NCI-H345 treated with DMSO at 0.1 percent for 48 hours (cell line): ENCODE measurements around the gene ANKS3.
A peak's percentile ranks its signal among the peaks of the same experiment; 100 is the strongest.

Source experiments
- DNase-seq: peaks from one replicate; lab custom pipeline; 2025; ENCODE audit not compliant: unreplicated experiment; lab: John Stamatoyannopoulos, UW

ANKS3 gene

GRCh38 chr16:4685776-4686496 lies 48.1 kb downstream of the ANKS3 start:
- no peak for DNase-seq

DNA sequence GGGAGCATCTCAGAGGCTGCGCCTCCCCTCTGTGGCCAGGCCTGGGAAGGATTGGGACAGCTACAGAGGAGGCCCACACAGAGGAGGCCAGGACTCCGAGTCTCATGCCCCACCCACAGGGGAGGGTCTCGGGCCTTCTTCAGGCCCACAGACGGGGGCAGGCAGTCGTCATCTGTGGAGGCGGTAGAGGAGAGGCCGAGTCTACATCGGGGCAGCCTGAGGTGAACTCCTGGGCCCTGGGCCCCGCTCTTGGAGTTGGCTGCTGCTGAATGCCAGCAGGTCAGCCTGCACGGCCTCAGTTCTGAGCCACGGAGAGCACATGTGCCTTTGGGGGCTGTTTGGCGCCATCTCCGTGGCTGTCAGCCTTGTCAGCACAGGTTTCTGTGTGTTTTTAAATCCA lies 48.8 kb downstream of the ANKS3 start:
- no peak for DNase-seq

DNA sequence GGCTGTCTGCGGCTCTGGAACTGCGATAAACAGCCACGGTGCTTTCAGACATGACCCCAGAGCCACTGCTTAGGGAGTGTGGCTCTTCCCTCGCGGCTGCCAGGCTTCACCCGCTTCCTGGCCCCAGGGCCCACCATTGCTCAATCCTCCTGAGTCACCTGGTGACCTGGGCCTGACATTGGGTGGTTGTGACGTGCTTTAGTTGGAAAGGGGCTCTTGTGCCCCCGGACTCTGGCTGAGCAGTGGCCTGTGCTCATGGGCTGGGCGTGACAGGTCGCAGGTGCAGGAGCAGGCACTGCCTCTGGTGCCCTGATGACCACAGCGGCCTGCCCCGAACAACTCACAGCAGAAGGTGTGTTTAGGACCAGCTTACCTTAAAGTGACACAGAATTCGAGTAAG lies 49.3 kb downstream of the ANKS3 start:
- no peak for DNase-seq

DNA sequence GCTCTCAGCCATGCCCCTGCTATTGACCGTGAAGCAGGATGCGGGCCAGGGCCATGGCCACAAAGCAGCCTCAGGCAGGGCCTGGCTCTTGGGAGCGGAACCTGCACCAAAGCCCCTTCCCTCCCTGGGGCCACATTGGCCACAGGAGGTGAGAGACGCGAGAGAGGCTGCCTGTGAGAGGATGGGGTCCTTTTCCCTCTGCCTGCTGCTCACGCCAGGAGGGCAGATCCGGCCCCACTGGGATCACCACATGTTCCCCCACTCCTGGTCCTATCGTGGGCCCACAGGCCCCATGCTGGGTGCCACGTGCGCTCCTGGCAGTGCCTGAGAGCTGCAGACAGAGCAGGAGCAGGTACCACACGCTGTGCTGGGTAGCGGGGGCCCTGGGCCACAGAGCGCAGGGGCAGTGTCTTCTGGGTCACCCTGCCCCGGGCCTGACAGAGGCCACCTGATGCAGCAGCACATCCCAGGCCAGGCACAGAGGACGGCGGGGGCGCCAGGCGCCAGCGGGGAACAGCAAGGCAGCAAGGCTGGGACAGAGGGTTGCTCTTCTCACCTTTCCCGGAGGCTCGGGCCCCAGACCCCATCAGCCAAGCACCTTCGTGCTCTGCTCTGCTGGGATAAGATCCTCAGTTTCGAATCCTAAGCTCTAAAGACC lies 49.9 kb downstream of the ANKS3 start:
- no peak for DNase-seq

DNA sequence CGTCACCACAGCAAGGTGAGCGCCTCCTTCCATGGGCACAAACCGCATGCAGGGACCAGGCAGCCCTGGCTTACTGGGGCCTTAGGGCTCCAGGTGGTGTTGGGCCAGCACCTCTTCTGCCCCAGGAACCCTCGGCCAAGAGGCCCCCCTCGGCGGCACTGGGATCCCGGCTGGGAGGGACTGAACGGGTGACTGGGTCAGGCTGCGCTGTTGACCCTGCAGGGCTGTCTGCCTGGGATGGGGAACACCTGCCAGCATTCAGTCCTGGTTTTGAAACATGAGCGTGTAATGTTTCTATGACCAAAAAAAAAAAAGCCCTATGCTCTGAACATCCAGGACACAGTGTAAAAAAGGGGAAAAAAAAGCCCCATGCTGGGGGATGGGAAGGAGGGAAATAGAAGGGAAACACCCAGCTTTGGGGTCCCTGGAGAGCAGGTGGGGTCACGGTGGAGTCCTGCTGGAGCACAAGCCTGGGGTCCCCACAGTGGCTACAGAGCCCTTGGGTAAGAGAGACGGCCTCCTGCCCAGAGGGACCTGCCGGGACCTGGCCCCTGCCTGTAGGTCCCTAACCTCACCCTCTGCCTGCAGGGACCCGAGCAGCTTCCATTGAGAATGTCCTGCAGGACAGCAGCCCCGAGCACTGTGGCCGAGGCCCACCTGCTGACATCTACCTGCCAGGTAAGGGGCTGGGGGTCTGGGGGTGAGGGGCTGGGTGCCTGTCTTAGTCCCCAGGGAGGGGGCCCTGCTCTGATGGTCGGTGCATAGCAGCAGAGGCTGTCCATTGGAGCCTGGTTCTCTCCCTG lies 50.6 kb downstream of the ANKS3 start:
- DNase-seq, result no peak

- no peak for DNase-seq
Measured at GRCh38 chr16:4682616-4683254, 51.3 kb downstream of the ANKS3 start.

- no peak for DNase-seq
Measured at GRCh38 chr16:4682084-4682591, 51.9 kb downstream of the ANKS3 start.

GRCh38 chr16:4681471-4682083 lies 52.5 kb downstream of the ANKS3 start:
- DNase-seq, result no peak

- DNase-seq, result no peak
Measured at GRCh38 chr16:4680673-4681470, 53.2 kb downstream of the ANKS3 start.

DNA sequence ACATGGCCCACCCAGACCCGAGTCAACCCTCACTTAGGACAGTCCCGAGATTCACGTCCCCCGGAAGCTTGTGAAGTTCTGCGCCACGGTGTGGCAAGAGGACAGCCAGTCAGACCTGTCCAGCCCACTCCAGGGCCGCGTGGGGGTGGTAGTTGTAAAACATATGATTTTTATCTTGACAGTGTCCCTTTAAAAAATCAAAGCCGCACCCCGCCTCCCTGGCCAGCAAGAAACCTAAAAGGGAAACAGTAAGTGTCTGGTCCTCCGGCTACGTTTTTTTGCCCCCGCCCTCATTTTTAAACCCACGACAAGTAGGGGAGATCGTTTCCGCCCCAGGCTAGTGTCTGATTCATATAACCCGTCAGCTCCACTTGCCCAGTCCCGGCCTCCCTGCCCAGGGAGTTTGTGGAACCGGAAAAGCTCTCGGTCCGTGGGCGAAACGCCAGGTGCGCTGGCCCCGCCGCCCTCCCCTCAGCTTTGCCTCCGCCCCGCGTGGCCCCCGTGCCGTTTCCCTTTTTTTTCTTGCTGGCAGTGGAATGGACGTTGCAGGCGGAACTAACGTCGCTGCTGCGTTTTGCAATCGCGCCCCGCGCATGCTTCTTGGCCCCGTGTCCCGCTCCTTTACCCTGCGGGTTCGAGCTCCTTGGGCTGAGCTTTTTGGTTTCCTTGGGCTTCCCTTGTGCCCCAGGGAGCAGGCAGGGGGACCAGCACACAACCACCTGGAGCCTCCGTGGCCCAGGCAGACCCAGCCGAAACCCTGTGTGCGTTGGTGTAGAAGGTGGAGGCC lies 54.0 kb downstream of the ANKS3 start:
- DNase-seq, result no peak

DNA sequence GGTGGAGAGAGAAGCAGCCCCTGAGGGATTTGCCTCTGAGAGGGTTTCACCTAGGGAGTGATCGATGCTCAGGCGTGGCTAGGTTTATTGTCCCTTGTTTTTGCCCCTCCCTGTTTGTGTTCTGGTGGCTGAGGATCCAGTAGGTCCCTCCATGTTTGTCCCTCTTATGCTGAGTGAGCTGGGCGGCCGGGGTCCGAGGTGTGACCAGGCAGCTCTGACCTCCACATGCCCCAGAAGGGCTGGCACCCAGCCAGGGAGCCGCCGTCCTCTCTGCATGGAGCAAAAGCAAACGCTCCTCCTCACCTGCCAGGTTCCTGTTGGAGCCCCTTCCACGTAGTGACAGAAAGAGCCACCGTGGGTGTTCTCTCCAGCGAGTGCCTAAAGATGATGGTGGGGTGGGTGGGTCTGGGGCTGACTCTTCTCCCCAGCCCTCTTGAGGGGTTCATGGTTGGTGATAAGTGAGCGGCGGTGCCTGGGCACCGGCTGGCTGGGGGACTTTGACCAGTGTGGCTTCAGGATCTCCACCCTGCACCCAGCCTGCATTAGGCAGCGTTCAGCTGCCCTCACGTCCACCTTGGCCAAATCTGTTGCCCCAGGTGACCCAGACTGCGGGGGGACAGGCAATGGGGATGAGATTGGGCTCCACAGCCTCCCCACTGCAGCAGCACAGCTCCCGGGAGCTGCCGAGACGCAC lies 54.8 kb downstream of the ANKS3 start:
- peak; percentile 78 for DNase-seq

DNA sequence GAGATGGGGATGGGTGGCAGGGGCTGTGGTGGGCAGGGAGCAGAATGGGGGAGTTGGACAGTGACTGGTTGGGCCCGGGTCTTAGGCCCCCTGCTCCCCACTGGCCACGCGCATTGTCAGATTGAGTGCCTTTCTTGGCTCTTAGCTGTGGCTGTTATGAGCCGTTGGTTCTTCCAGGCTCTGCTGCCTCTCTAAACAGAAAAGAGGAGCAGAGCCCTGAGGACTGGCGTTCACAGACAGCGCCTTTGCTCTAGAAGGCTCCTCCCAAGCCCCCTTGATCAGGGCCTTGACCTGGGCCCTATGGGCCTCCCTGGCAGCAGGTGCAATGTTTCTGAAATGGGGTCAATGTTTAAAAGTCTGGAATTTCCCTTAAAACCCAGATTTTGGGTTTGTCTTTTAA lies 55.5 kb downstream of the ANKS3 start:
- no peak for DNase-seq

DNA sequence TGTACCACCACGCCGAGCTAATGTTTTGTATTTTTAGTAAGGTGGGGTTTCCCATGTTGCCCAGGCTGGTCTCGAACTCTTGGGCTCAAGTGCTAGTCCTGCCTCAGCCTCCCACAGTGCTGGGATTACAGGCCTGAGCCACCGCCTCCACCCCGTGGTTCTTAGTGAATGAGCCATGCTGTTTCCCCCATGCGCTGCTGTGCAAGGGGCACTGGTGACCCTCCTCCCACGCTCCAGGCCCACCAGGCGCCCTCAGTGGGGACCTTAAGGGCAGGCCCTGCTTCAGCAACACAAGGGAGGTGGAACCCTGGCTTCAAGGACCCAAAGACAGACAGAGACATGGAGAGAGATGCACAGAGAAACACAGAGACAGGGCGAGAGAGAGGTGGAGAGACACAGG lies 56.1 kb downstream of the ANKS3 start:
- no peak for DNase-seq

- no peak for DNase-seq
Measured at GRCh38 chr16:4677390-4677789, 56.7 kb downstream of the ANKS3 start.

DNA sequence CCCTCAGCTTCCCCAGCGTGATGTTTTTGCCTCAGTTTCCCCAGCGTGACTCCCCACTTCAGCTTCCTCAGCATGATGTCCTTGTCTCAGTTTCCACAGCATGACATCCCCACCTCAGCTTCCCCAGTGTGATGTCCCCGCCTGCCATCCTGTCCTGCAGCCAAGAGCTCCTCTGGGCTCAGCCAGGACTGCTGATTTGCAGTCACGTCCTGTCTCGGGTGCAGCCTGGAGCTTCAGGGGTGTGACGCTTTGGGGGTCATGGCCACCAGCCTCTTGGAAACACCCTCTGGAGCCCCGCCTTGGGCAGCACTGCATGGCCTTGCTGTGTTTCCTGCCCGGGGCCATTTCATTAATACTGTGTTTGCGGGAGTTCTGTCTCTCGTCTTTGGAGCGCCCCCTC lies 57.2 kb downstream of the ANKS3 start:
- no peak for DNase-seq

- DNase-seq, result no peak
Measured at GRCh38 chr16:4675864-4676786, 57.9 kb downstream of the ANKS3 start.

- no peak for DNase-seq
Measured at GRCh38 chr16:4674926-4675530, 59.0 kb downstream of the ANKS3 start.
